ENCODE measurements around the gene SF3B3.

- no peak for TF ChIP-seq POLR2A (IDR thresholded peaks at IDR 0.05; ENCODE audit: low read depth)
- no peak for TF ChIP-seq CTCF (IDR thresholded peaks at IDR 0.05)
- no peak for TF ChIP-seq POLR2AphosphoS5 (IDR thresholded peaks at IDR 0.05)
- TF ChIP-seq EP300 (IDR thresholded peaks at IDR 0.05), result no peak
These were observed 54.4 kb downstream of the SF3B3 start for GRCh38 chr16:70578035-70578434.
